GM18873 (cell line): ENCODE results near the gene PCGF2.

Source experiments
- ATAC-seq: cut with Tn5 transposase; IDR thresholded peaks from one replicate; pipeline ENCODE4 v1.9.1; 2021; ENCODE audit warnings: mild to moderate bottlenecking, moderate library complexity, moderate number of reproducible peaks; ENCODE audit not compliant: unreplicated experiment, low FRiP score

The PCGF2 gene

GRCh38 chr17:38719943-38720641 lies 28.0 kb downstream of the PCGF2 start:
- ATAC-seq = no peak

DNA sequence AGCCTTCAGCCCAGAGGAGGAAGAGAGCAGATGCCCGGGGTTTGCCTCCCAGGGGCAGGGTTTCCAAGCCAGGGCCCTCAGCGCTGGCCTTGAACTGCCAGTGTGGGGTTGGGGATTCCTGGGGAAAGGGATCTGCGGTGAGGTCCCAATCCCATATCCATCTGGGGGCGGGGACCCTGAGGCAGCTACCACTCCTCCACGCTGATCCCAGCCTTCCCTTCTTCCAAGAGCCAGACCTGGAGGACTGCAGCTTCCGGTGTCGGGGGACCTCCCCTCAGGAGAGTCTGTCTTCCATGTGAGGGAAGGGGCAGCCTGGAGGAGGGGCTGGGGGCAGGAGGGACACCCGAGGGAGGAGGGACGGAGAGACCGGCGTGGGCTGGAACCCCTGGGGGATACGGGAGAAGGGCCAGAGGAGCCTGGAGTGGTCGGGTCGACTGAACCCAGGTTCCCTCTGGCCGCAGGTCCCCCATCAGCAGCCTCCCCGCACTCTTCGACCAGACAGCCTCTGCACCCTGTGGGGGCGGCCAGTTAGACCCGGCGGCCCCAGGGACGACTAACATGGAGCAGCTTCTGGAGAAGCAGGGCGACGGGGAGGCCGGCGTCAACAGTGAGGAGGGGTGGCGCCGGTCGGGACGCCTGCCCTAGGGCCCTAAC lies 28.7 kb downstream of the PCGF2 start:
- ATAC-seq = no peak

DNA sequence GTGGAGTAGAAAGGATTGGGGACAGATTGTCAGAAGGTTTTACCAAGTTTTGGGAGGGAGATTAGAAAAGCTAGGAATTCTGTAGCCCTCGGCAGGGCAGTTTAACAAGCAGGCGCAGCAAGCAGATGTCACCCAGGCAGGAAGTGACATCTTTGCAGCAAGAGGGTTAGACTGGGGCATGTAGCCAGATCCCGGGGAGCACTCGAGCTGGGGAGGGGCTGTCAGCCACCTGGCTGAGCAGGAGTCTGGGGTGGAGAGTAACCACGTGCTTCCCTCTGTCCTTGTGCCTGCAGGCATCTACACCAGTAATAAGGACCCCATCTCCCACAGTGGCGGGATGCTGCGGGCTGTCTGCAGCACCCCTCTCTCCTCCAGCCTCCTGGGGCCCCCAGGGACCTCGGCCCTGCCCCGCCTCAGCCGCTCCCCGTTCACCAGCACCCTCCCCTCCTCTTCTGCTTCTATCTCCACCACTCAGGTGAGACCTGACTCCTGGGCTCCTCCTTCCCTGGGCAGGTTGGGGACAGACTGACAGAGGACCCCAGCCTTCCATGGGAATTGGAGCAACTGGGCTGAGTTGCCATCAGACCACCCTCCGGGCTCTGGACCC lies 30.9 kb downstream of the PCGF2 start:
- ATAC-seq = no peak

- no peak for ATAC-seq
Measured at GRCh38 chr17:38716368-38717005, 31.6 kb downstream of the PCGF2 start.

- no peak for ATAC-seq
Measured at GRCh38 chr17:38715216-38715943, 32.8 kb downstream of the PCGF2 start.

DNA sequence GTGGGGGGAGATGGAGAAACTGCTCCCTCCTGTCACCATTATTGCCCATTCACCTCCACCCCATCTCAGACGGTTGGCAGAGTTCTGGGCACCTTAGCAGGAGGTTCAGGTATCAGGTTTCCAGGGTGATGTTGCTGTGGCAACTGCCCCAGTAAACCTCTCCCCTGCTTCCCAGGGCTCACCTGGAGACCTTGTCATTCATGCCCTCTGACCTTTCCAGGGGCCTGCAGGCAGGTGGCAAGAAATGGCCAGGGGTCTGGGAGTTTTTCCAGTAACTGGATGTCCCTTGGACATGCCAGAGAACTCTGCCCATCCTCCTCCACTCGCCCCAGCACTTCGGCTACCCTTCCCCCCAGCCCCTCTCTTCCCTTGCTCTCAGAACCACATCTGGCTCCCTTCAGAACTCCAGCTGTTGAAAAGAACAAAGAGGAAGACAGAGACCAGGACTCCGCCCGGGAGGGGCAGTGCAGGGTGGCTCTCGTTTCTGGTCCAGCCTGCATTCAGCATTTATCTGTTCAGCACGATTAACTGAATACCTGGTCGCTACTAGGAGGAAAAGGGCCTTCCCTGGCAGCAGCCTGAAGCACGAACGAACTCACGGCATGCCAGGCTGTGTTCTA lies 34.6 kb downstream of the PCGF2 start:
- no peak for ATAC-seq

DNA sequence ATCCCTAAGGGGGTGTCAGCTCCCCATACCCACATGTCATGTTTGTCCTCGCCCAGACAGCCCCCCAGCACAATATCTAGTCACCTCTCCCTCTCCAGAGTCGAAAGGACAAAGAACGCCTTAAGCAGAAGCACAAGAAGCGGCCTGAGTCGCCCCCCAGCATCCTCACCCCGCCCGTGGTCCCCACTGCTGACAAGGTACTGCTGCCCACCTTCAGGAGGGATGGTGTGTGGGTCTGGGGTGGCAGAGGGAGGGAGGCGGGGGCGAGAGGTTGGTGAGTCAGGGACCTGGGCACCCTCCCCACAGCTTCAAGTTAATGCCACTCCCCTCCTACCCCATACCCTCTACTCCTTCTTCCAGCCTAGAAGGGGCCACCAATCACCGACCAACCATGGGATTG lies 35.5 kb downstream of the PCGF2 start:
- ATAC-seq = no peak

DNA sequence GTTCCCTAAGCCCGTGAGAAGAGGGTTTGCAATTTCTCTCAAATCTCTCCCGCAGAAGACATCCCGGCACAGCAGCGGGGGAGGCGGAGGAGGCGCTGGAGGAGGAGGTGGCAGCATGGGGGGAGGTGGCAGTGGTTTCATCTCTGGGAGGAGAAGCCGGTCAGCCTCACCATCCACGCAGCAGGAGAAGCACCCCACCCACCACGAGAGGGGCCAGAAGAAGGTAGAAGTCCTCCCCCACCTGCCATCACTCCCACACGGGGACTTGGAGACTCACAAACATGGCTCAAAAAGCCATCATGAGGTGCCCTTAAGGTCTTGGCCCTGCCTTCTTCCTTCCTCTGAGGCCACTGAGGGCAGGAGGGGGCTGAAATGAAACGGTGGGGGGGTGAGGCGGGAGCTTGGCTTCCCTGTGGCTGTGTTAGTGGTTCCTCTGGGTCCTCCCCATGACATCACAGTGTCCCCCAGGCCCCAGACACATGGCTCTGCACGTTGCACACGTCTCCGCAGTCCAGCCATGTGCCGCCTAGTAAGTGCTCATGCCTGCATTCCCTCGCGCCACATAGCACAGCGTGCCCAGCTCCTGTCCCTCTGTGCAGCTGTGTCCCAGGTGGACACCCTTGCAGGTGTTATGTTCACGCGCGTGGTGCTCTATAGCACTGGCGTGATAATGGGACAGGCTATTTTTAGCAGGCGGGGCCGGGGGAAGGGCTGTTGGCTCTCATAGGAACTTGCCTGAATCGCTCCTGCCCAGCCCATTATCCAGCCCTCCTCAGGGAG lies 36.2 kb downstream of the PCGF2 start:
- no peak for ATAC-seq

DNA sequence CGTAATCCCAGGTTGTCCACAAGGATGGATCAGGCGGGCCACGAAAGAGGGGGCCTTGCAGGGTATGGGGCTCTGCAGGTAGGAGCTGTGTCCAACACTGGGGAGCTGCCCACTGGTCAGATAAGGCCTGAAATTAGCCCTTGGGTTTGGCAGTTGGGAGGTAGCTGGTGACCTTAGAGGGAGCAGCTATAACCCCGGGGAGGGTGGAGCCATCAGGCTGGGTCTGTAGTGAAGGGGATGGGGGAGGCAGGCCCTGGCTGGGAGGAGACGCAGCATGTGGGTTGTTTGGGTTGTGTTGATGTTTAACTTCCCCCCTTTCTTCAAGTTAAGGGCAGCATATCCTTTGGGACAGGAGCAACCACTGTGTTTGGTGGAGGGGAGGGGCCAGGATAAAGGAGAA lies 37.2 kb downstream of the PCGF2 start:
- ATAC-seq = no peak

- ATAC-seq = no peak
Measured at GRCh38 chr17:38710604-38710962, 37.6 kb downstream of the PCGF2 start.

DNA sequence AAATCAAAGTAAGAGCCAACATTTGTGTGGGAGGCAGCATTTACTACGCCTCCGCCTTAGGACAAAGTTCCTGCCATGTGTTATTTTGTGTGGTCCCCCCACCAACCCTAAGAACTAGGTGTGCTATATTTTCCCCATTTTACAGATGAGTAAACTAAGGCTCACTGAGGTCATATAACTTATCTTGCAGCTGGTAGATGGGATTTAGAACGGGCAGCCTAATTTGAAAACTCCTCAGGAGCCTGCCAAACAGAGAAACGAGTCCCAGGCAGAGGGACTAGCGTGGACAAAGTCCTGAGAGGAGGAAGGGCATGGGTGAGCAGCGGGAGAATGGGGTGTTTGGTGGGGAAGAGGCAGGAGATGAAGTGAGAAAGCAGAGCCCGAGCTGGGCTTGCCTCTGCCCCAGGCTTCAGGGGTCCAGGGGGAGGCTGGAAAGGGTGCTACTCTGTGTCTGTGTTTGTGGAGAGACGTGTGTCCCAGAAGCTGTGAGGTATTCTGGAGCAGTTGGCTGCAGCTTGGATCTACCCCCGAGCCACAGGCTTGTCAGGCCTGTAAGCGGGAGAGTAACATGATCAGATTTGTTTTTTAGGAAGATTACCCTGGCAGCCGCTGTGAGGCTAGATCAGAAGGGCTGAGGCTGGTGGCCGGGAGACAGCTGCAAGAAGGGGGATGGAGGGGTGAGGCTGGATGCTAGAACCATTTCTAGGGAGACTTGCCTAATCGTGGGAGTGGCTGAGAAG lies 38.1 kb downstream of the PCGF2 start:
- ATAC-seq = no peak

DNA sequence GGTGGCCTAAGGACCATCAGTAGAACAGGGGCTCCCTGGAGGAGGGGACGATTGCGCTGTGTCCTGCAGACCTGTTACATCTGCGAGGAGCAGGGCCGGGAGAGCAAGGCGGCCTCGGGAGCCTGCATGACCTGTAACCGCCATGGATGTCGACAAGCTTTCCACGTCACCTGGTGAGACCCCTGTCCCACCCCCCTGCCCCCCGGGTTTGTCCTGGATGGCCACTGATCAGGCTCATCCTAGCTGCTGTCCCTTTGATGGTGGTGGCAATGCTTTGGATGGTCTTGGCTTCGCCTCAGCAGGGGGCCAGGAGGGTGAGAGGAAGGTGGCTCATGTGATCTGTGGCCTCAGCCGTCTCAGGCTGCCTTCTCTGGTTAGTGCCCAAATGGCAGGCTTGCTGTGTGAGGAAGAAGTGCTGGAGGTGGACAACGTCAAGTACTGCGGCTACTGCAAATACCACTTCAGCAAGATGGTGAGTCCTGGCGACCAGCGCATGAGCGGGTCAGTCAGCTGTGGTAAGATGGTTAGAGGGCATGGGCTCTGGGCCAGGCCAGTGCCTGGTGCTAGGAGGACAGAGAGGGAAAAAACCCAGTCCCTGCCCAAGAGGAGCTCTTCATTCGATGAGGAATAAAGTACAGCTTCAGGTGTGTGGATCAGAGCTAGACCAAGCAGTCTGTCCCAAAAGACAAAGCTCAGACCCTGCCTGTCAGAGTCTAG lies 38.9 kb downstream of the PCGF2 start:
- ATAC-seq = no peak

DNA sequence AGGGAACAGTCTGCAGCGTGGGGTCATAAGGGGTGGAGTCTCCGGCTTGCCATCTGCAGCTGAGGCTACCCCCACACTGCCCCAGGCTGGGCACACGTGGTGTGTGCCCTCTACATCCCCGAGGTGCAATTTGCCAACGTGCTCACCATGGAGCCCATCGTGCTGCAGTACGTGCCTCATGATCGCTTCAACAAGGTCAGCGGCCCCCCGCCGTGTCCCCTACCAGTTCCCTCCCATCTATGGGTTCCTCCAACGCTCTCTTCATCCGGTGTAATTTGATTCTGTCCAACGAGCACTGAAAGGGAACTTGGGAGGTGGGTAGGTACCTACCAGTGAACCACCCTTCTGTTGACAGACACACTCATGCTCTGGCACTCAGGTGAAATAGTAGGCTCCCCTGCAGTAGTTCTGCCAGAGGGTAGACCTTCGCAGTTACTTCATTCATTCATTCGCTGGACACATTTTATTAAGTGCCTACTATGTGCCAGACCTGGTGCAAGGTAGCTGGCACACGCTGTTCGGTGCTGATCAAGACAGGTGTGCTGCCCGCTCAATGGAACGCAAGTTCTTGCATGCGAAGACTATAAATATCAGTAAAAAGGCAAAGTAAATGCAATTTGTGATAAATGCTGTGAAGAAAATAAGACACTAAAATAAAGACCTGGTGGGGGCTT lies 40.3 kb downstream of the PCGF2 start:
- no peak for ATAC-seq

DNA sequence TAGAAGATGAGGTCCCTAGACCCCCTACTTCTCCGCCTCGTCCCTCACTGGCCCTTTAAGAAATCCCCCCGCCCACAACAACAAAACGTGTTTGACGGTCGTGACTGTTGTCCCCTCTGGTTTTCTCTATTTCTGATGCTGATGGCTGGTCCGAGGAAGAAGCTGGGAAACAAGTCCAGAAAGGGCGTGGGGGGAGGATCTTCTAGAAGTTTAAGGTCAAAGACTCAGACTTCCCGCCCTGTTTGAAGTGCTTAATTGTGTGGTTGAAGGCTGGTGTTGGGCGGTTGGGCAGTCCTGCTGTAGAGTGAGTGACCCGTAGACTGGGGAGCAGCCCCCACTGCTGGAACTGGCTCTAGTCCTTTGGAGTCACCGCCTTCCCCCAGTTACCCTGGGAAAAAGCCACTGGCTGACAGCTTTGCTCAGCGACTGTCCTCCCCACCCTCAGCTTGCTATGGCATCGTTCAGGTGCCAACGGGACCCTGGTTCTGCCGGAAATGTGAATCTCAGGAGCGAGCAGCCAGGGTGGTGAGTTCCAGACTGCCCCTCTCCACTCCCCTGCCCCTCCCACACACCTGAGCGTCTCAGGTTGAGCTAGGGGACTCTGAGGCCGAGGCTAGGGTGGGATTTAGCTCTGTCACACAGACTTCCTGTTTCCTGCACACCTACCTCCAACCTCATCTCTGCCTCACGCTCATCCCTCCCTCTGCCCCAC lies 41.5 kb downstream of the PCGF2 start:
- ATAC-seq = no peak

DNA sequence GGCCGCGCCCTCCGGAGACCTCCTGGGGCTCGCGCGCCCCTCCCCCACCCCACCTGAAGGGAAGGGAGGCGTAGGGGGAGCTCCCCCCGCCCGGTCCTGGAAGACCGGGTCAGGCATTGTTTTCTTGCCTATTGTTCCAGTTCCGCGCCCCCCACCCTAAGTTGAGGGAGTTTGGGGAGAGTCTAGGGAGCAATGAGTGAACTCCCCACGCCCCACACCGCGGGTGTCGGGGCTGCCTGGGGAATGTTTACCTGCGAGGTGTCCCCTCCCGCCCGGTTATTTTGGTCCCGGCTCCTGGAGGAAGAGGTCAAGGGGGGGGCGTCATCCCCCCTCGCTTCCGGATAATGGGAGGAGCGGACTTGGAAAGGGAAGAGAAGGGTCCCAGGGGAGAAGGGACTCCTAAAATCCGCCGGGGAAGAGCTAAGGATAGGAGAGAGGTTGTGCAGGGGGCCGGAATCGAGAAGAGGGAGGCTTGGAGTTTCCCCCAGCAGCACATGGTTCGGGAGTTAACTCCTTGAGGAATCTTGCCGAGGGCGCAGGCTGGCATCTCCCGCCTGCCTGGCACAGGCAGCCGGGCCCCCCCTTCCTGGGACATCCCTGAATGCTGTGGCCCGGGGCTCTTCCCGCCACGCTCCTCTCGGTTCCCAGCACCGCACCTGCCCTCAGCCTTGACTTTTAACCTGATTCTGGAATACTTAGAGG lies 42.2 kb downstream of the PCGF2 start:
- ATAC-seq = no peak

DNA sequence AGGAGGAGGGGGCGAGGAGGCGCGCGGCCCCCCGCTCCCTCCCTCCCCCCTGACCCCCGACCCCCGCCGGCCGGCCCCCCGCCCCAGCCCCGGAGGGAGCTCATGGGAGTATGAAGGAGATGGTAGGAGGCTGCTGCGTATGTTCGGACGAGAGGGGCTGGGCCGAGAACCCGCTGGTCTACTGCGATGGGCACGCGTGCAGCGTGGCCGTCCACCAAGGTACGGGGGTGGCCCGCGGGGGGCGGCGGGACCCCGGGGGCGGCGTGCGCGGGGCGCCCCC lies 42.7 kb downstream of the PCGF2 start:
- ATAC-seq = no peak
